GM18858 (cell line): ENCODE data around the gene SUMF1.

Experiments
- ATAC-seq: cut with Tn5 transposase; IDR thresholded peaks from one replicate; pipeline ENCODE4 v1.9.1; 2021; ENCODE audit not compliant: unreplicated experiment

Gene SUMF1

DNA sequence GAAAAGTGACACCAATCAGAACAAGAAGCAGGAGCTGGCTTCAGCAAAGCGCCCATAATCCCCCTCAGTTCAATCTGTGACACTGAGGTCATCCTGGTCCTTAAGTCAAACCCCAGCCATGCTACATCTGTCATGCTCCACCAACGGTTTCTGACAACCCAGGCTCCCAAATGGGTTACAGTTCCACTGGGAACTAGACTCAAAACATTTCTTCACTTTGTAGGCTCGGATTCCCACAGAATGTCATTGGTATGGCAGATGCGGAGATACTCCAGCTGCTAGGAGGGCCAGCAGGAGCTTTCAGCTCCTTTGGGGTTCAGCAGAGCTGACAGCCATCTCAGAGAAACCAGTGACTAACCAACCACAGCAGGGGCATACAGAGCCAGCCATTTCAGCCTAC lies 48.9 kb downstream of the SUMF1 start:
- ATAC-seq, result no peak

DNA sequence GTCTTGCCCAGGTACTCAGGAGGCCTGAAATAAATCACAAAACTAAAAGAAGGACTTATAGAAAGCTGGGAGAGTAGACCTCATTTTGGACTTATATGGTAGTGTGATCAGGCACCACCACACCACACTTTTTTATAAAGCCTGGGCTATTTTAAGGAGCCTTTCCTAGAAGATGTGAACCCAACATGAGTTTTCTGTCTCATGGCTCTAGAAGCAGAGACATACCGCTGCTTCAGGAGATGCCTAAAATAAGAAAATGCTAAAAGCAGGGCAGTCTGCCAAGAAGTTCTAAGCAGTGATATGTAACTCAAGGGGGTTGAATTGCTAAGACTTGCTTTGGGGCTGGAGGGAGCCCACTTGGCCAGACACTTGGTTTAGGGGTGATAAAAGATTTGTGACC lies 49.6 kb downstream of the SUMF1 start:
- ATAC-seq, result no peak

DNA sequence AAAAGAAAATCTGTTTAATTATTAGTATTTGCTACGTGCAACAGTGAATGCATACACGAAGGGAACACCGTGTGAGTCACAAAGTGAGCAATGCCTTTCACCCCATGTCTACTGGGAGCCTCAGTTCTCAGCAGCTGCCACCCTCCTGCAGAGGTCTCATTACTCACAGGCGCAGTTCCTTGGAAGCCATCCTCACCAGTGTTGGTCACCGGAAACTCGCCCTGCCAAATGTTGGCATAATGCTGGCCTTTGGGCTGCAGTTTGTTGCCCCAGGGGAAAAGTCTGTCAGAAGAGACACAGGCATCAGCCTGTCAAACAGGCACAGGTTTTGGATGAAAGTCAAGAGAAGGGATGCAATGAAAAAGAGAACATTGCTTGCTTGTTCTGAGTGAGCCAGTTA lies 50.1 kb downstream of the SUMF1 start:
- no peak for ATAC-seq

DNA sequence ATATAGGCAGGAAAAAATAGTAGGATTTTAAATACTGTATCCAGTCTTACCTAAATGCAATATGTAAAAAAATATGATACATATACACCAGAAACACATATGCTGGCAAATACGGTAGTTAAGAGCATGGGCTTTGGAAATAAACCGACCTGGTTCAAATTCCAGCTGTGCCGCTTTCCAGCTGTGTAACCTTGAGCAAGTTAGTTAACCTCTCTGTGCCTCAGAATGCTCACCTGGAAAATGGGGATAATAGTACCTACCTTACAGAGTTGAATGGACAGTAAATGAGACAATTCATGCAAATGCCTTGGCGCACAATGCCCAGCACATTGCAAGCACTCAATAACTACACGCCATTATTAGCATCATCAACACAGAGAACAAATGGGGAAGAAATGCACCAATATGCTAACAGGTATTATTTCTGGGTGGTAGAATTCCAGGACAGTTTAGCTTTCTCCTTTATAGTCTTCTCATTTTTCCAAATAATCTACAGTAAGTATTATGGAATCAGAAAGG lies 50.6 kb downstream of the SUMF1 start:
- no peak for ATAC-seq

DNA sequence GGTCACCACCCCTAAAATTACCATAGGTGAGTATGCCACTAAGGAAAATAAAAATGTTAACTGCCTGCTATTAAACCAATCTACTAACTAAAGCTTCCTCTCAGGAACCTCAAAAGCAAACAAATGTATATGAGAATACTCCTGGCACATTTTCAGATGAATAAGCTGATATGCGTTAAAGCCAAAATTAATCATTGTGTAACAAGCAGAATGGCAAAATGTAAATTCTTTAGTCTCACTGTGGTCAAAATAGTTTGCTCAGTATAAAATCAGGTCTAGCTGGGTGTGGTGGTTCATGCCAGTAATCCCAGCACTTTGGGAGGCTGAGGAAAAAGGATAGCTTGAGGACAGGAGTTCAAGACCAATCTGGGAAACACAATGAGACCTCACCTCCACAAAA lies 53.6 kb downstream of the SUMF1 start:
- ATAC-seq, result no peak

DNA sequence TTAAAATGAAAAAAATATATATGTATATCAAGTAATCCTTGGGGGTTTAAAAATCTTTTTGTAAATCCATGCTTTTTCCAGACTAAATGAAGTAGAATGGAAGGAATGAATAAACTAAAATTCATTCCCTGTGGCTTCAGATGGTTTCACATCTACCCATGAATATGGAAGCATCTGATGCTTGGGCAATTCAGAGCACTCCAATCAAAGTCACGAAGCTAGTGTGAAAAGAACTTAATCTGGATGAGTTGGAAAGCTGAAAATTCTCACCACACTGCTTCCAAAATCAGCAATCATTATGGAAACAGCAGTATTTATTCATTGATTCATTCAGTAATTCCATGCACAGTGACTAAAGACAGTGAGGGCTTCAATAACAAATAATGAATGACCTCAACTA lies 55.2 kb downstream of the SUMF1 start:
- ATAC-seq, result no peak

DNA sequence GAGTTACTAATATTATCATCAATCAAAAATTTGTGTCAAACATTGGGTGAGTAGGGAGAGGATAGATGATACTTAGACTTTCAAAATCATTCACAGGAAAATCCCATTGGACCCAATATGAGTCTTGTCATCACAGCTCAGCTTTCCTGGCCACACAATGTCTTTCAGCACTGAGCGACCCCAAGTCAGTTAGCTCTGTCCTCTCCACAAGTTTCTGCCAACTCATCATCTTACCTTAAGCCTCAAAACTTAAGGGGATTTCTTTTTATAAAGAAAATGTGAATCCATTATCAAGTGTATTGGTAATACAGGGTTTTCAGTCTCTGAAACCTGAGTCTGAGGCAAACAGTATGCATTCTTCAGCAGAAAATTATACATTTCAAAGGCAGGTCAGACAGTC lies 55.8 kb downstream of the SUMF1 start:
- ATAC-seq, result no peak

DNA sequence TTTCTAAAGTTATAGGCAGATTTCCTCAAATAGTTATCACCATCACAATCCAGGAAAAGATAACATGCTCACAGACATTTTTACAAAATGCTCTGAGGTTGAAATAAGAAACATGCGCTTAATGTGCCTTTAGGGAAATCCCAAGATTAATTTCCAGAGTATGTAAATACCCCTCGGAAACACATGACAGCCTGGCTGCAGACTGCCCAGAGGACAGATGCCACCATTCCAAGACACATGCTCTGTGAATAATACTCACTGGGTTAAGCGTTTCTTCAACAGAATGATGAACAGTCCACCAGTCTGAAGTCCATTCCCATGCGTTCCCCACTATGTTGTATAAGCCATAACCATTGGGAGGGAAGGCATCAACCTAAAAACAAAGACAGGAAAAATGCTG lies 56.5 kb downstream of the SUMF1 start:
- no peak for ATAC-seq

DNA sequence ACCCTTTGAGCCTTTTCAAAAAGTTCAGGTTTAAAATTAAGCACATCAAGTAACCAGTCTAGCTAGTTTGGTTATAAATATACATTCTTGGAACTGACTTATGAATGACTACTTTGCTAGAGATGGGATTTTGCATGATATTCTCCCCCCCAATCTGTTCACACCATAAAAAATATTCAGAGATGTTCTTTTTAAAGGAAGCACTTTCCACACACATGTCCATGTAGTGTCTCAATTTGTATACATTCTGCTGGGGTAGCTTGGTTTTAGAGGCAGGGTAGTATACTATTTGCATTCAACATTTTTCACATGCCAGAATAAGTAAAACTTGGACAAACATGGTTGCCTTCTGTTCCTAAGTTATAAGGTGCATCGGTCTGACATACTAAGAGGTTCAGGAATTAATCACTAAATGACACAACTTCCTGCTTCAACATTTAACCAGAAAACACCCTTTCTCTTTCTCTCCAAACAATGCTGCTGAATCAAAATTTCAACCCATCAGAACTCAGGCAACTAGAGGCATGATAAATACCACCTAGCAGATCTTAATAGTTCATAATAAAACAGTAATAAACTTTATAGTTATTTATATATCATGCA lies 57.0 kb downstream of the SUMF1 start:
- no peak for ATAC-seq

DNA sequence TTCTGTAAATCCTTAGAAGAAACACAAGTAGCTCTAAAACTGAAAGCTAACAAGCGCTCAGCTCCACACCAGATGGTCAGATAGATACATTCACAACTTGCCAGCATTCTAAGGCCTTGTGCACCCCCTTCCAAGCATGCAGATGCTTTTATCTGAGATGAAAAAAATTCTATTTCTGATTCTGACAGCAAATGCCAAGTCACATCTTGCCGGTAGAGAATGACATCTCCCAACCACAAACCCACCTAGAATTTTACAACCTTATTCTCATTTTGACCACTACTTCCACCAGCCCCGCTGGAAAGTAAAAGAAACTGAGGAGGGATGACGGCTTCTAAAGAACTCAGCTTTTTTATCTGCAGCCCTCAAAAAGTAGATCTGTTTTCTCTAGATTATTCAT lies 57.7 kb downstream of the SUMF1 start:
- ATAC-seq, result no peak

DNA sequence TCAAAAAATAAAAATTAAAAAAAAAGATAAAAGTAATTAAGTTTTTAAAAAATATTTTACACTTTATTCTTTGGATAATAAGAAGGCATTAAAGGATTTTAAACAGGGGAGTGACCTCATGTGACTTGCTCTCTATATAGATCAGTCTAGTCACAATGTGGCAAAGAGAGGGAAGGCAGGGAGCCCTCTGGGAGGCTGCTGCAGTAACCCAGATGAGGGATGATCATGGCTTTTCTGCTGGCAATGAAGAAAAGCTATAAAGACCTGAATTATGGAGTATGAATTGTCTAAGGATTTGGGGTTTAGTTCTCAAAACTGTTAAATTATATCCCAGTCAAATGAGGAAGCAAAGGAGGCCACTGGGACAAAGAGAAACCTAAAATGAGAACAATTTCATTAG lies 58.1 kb downstream of the SUMF1 start:
- no peak for ATAC-seq

DNA sequence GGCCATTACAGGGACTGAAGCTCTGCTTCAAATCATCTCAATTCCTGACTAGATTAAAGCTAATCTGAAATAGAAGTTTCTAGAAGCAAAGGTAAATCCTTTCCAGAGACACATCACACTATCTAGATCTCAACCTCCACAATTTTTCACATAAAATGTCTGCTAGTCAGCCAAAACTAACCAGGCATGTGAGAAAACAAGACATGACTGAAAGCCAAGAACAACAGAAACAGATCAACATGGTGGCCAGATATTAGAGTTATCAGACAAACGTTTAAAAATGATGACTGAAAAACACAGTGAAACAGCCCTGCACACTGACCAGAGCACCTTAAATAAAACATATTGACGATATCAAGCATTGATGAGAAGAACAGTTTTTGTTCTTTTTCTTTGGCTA lies 59.1 kb downstream of the SUMF1 start:
- ATAC-seq, result no peak

DNA sequence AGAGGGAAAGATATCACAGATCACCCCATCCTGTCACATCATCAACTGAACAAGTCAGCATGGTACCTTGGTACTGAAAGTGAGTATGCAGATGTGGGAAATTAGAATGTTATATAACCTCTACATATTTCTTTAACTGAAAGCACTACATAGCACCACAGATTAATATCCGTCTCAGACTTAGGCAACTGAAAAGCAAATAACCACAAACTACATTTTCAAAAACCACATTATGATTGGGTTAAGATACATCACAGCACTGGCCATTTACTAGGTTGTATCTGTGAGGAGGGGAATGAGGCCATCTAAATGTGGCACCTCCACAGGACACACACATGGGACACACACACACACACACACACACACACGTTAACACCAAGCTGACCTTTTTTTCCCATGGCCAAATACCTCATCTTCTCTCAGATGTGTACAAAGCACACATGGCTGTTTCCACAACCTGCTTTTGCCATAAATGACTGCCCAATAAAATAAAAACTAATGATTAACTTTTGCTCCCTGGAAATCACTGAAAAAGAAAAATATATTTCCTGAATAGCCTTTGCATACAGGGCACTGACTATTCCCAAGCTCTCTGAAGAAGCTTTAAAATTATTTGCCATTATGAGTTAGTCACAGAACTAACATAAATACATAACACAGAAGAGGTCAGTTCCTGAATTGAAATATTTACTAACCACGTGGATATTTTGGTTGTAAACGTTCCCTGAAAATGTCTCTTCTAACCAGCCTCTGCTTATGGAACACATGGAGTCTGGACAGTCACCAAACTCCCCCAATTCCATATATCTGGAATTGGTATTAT lies 60.1 kb downstream of the SUMF1 start:
- peak; percentile 66 for ATAC-seq

DNA sequence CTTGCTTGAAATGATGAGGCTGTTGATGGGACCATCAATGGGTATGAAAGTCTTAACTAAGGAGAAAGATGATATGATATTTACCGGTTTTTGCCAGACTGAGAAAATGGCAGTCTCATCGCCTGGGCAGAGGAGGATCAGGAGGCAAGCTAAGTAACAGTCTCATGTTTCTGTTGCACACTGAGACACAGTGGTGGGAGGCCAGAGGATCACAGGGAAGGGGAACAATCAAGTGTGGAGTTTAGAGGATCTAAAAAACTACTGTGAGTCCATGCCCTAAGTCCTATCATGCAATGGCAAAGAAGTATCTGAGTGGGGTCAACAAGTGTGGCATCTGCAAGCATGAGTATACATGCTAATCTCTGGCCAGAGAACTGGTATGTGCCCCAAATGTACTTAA lies 62.2 kb downstream of the SUMF1 start:
- no peak for ATAC-seq

DNA sequence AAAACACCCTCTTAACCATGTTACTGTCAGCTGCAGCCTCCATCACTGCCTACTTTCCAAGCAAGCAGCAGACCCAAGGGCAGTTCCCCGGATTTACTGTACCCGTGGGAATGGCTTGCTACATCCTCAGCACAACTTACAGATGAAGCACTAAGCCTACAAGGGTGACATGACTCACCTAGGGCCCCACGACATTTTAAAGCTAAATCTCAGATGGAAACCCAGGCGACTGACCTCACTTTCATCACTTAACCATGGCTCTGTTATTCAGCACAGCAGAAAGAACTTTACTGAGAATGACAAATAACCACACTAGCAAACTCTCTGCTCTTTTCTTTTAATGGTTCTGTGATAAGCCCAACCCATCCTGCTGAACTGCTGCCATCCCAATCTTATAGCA lies 65.6 kb downstream of the SUMF1 start:
- ATAC-seq, result no peak

DNA sequence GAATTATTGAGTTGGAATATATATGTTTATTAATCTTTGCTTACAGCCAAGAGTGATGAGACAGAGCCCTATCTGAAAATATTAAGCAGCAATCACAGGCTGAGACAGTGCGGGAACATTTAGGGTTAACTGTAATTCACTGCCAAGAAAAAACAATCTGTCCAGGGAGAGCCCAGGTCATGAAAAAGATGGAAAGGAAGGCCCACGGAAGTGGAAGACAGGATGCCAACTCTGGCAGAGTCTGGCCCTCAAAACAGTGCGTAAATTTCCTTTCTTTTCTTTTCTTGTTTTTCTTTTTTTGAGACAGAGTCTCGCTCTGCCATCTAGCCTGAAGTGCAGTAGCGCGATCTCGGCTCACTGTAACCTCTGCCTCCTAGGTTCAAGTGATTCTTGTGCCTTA lies 67.6 kb downstream of the SUMF1 start:
- no peak for ATAC-seq

DNA sequence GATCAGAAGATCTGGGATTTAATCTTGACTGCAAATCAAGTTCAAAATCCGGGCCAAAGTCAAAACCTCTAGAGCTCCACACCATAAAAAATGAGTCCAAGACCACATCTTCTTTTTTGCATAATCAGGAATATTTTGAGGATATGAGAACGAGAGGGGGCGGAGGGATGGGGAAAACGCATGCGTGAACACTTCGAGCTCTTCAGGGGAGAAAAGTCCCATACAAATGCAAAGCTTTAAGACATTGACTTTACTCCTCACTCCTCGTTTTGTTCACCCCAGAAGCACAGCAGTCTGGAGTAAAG lies 68.2 kb downstream of the SUMF1 start:
- no peak for ATAC-seq

DNA sequence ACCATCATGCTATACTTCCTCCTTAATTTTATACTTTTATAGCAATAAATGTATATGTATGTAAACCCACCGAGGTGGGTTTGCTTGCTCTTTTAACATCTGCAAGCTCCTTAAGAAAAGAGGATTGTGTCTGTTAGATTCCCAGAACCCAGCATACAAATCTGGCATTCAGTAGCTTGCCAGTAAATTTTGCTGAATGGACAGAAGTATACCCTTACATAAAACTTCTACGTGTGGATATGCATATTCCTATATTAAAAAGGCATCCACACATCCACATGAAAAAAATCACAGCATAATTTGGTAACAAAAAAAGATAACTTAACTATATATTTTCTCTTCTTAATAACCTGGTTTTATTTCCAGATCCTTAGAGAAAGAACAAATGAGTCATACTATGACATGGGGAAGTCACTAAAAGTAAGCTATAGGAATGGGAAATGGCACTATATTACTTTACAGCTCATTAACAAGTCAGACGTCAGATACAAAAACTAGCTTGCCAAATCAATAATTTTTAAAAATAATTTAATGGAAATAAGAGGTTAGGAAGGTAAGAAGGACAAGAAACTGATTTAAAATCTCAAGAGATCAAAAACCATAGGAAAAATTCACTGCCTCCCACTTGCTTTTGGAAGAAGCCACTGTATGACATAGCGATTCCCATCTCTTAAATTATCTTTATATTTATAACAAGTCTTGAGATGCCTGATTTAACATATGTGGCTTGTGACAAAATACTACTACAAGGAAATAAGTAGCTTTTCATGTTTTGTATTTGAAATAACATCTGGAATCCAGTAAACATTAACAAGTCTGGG lies 68.7 kb downstream of the SUMF1 start:
- no peak for ATAC-seq

DNA sequence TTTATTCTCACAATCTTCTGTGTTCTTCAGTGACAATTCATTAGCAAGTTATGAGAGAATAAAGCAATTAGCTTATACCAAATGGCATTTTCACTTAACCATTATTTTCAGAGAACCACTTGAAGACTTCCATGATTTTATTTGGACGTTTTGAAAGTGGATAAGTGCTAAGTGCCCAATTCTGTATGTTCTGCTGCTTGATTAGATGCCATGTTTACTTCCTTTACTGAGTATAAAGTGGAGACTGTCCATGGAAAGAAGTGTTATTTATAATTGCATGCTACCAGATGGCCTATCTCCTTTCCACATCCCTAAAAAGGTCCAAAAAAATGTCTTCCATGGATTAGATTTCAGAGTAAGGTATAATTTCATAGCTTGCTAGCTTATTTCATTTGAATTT lies 69.6 kb downstream of the SUMF1 start:
- ATAC-seq, result no peak

DNA sequence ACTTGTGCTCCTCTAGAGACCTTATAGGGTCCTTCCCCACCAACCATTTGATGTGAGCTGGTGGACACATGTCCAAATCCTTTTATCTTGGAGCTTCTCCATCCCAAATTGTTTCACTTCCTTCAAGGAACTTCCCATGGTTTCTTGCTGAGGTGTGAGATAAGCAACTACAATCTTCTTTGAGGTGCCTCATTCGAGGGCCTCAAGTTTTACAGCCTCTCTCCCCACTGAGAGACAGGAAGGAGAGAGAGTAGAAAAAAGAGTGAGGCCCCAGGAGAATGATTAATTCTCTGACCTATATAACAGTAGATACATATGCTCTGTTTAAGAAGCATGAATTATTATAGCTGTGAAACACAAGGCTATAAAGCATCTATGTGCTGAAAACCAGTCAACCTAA lies 70.5 kb downstream of the SUMF1 start:
- no peak for ATAC-seq

DNA sequence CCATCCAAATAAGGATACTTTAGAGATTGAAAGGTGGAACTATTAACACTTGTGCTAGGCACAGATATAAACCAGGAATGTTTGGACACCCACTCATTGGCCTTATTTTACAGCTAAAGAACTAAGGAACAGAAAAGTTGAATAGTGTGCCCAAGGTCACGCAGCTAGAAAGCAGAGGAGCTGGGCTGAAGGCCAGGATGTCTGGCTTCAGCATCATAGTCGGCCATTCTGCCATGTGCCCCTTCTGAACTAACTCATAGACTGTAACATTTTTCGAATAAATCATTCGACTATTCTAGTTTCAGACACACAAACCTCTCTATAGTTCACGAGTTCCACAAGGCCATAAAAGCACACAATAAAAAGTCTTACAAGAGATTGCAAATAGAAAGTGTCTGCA lies 71.1 kb downstream of the SUMF1 start:
- ATAC-seq, result no peak

DNA sequence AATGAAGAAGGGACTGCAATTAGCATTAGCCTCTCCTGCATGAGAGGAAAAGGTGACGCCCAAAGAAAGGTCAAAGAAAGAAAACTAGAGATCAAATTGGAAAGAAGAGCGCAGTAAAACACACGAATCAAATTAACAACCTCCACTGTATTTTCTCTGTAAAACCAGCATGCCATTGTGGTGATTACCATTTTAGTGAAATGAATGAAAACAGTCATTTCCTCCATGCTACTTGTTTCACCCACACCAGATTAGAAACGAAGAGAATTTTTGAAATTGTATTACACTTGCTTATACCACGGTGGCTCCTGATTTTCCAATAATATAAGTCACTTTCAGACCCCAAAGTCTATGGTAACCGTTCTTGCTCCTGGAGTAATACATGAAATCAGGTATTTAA lies 71.6 kb downstream of the SUMF1 start:
- ATAC-seq, result no peak
